DND-41 (cell line): Measurements from ENCODE around the gene KRT15.

ENCODE experiments used
- ATAC-seq: fragments of 200-7000 bp; cut with Tn5 transposase; 3 replicates; pipeline ENCODE4 v1.9.1; 2021; ENCODE audit warnings: low read depth; ENCODE audit not compliant: insufficient read depth
- DNase-seq: peaks from one replicate; pipeline ENCODE4 v3.0.0-alpha.2; 2020
- H2AFZ ChIP-seq: 2 replicates; pipeline ENCODE4 v1.6.0; 2012; ENCODE audit warnings: low read depth, low read length
- H3K27ac ChIP-seq: 2 replicates; pipeline ENCODE4 v1.5.1; 2012; ENCODE audit warnings: low read length, inconsistent platforms
- H3K27me3 ChIP-seq: fragments of 200-600 bp; sonication (generic); 2 replicates; pipeline ENCODE4 v1.6.0; 2012; ENCODE audit warnings: low read length, mild to moderate bottlenecking, inconsistent platforms; ENCODE audit not compliant: insufficient read depth, poor library complexity
- H3K36me3 ChIP-seq: 2 replicates; pipeline ENCODE4 v1.5.1; 2012; ENCODE audit warnings: low read length, inconsistent platforms; ENCODE audit not compliant: insufficient read depth
- H3K4me1 ChIP-seq: 2 replicates; pipeline ENCODE4 v1.5.1; 2012; ENCODE audit warnings: mild to moderate bottlenecking, low read length; ENCODE audit not compliant: insufficient read depth
- H3K4me2 ChIP-seq: 2 replicates; pipeline ENCODE4 v1.6.0; 2012; ENCODE audit warnings: mild to moderate bottlenecking, moderate library complexity, low read length, inconsistent platforms; ENCODE audit not compliant: insufficient read depth
- H3K4me3 ChIP-seq, 2 experiments: fragments of 200-600 bp in 1 of 2; shearing (Covaris generic) in 1 of 2; 2 replicates each; pipeline ENCODE4 v1.5.1; 2012 to 2016; ENCODE audit warnings: inconsistent platforms in 2 of 2, low read length in 2 of 2, mild to moderate bottlenecking in 2 of 2, low read depth in 1 of 2, moderate library complexity in 1 of 2
- H3K79me2 ChIP-seq: 2 replicates; pipeline ENCODE4 v1.6.0; 2012; ENCODE audit warnings: low read length, inconsistent platforms; ENCODE audit not compliant: insufficient read depth
- H3K9ac ChIP-seq: 2 replicates; pipeline ENCODE4 v1.6.0; 2012; ENCODE audit warnings: low read depth, mild to moderate bottlenecking, inconsistent platforms, low read length, moderate library complexity
- H3K9me3 ChIP-seq: 2 replicates; pipeline ENCODE4 v1.5.1; 2012; ENCODE audit warnings: low read length, moderate library complexity, mild to moderate bottlenecking, inconsistent platforms; ENCODE audit not compliant: insufficient read depth, severe bottlenecking
- H4K20me1 ChIP-seq: 2 replicates; pipeline ENCODE4 v1.6.0; 2012; ENCODE audit warnings: low read length; ENCODE audit not compliant: insufficient read depth
- EZH2 ChIP-seq: IDR thresholded peaks from 3 replicates; pipeline ENCODE4 v1.6.1; 2012; ENCODE audit warnings: borderline replicate concordance, low read depth, mild to moderate bottlenecking, moderate library complexity, low read length, inconsistent platforms; ENCODE audit not compliant: severe bottlenecking
- TF ChIP-seq, protein P1 (sequence below): IDR thresholded peaks from 2 replicates; pipeline ENCODE4 v1.5.1; 2012; ENCODE audit warnings: borderline replicate concordance, low read length, moderate library complexity, mild to moderate bottlenecking; ENCODE audit not compliant: poor library complexity, severe bottlenecking; ENCODE audit errors: extremely low read depth

The KRT15 gene

DNA sequence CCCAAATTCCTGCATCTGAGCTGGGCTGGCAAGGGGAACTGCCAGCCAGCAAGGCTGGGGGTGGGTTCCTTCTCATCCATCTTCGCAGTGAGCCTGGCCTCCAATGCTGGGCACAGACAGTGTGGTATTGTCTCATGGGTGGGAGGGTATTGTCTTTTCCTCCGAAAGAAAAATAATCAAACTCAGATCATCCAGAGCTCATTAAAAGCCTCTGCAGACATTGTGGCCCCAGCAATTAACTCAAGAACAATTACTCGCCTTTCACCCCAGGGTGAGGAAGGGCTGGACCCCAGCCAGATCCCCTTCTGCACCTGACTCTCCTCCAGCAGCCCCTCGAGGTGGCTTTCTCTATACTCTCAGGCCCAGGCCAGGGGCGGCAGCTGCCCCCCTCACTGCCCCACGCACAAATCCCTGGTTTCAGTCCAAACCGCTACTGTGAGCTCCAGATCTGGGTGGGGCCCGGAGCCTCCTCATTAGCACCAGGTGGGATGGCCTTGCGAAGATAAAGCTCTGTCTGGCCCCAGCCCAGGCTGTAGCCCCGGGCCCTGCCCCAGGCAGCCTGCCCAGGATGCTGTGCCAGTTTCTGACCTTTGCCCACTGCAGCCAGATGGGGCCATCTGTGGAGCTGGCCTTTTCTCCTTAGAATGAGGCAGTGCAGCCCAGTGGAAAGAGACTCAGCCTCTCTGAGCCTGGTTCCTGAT is 2.3 kb upstream of the KRT15 start:
- no peak overlapping the region for H2AFZ ChIP-seq
- TF ChIP-seq, protein P1, sequence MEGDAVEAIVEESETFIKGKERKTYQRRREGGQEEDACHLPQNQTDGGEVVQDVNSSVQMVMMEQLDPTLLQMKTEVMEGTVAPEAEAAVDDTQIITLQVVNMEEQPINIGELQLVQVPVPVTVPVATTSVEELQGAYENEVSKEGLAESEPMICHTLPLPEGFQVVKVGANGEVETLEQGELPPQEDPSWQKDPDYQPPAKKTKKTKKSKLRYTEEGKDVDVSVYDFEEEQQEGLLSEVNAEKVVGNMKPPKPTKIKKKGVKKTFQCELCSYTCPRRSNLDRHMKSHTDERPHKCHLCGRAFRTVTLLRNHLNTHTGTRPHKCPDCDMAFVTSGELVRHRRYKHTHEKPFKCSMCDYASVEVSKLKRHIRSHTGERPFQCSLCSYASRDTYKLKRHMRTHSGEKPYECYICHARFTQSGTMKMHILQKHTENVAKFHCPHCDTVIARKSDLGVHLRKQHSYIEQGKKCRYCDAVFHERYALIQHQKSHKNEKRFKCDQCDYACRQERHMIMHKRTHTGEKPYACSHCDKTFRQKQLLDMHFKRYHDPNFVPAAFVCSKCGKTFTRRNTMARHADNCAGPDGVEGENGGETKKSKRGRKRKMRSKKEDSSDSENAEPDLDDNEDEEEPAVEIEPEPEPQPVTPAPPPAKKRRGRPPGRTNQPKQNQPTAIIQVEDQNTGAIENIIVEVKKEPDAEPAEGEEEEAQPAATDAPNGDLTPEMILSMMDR: no peak
- no peak for TF ChIP-seq EZH2
- H3K9me3 ChIP-seq: no peaks in the 10 kb centered on the region
- H3K27ac ChIP-seq: no peak overlapping the region
- no peaks in the 10 kb centered on the region for H3K79me2 ChIP-seq
- no peak overlapping the region for H3K4me2 ChIP-seq
- H4K20me1 ChIP-seq: peaks cover 2% of the 10 kb centered on the region
- H3K4me3 ChIP-seq: no peak overlapping the region
- peaks cover 12% of the 10 kb centered on the region for H3K27me3 ChIP-seq
- H3K36me3 ChIP-seq: no peaks in the 10 kb centered on the region
- H3K4me1 ChIP-seq: no peaks in the 10 kb centered on the region
- DNase-seq (no peak), ATAC-seq (no peak)
- no peak overlapping the region for H3K9ac ChIP-seq

DNA sequence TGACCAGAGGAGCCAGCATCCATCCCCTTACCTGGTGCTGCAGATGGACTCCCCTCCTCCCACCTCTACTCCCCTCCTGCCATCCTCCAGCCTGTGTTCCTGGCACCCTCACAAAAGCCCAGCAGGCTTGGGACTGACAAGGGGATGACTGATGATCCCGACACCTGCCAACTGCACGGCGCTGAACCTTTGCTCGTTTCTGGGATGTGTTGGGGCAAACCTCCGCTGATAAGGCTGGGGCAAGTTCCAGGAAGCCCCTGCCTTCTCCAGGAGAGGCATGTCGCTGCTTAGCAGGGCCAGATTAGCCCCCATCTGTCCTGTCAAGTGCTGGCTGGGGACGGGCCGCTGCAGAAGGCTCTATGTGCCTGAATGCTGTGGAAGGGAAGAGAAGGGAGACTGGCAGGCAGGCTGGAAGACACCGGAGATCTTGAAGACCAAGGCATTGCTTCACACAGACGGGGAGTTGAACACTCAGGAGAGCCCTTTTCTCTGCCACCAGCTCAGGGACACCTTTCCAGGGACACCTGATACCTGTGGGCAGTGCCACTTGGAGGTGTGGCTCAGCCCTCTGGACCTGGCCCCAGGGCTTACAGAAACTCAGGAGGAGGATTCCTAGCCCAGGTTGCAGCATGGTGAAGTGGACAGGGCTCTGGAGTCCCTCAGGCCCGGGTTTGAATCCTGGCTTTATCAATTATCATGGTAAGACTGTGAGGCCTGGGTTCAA is 973 bp upstream of the KRT15 start:
- Histone ChIP-seq H3K9ac (no peak overlapping the region), H3K4me1 (no peaks in the 10 kb centered on the region), H3K27me3 (peaks cover 12% of the 10 kb centered on the region), H3K27ac (no peak overlapping the region), H3K9me3 (no peaks in the 10 kb centered on the region), H3K79me2 (no peaks in the 10 kb centered on the region), H3K4me3 (no peak overlapping the region), H3K4me2 (no peak overlapping the region), H3K36me3 (no peaks in the 10 kb centered on the region), H2AFZ (no peak overlapping the region), H4K20me1 (peaks cover 2% of the 10 kb centered on the region)
- TF ChIP-seq EZH2: no peak
- TF ChIP-seq, protein P1: no peak
- ATAC-seq (no peak), DNase-seq (no peak)

DNA sequence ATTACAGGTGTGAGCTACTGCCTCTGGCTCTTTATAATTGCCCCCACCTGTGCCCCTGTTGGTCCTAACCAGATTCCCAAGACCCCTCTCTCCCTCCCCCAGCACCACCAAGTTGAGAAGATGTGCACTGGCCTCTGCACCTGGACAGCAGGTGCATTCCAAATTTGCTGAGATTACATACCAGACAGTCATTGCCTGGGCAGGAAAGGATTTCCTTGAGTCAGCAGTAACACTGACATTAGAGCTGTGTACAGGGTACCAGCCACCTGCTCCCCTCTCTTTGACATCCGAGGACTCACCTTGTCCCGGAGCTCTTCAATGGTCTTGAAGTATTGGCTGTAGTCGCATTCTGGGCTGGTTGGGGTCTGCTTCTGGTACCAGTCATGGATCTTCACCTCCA is 659 bp downstream of the KRT15 start:
- Histone ChIP-seq H3K9me3 (no peaks in the 10 kb centered on the region), H3K4me2 (no peak overlapping the region), H2AFZ (no peak overlapping the region), H3K27ac (no peak overlapping the region), H3K36me3 (no peaks in the 10 kb centered on the region), H3K4me3 (no peak overlapping the region), H3K4me1 (no peaks in the 10 kb centered on the region), H3K79me2 (no peaks in the 10 kb centered on the region), H3K27me3 (peaks cover 12% of the 10 kb centered on the region), H3K9ac (no peak overlapping the region), H4K20me1 (peaks cover 2% of the 10 kb centered on the region)
- no peak for ATAC-seq
- TF ChIP-seq EZH2: no peak
- TF ChIP-seq, protein P1: no peak
- no peak for DNase-seq
